ENCODE results near the gene LIN28A.

Gene LIN28A

DNA sequence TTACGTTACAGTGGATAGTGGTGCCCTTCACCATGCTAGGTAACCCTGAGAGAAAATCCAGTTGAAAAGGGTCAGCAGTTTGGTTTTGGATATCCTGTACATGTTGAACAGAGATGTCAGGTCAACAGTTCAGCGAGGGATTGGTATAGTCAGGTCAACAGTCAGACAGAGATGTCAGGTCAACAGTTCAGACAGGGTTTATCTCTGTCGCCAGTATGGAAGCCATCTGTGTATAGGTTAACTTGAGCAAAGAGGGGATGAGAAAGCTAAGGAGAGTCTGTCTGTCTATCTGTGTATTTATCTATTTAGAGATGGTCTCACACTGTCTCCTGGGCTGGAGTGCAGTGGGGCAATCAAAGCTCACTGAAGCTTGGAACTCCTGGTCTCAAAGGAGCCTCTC, 39.3 kb downstream of the LIN28A start:
- no peaks in the 10 kb centered on the region for H3K4me1 Mint-ChIP-seq

DNA sequence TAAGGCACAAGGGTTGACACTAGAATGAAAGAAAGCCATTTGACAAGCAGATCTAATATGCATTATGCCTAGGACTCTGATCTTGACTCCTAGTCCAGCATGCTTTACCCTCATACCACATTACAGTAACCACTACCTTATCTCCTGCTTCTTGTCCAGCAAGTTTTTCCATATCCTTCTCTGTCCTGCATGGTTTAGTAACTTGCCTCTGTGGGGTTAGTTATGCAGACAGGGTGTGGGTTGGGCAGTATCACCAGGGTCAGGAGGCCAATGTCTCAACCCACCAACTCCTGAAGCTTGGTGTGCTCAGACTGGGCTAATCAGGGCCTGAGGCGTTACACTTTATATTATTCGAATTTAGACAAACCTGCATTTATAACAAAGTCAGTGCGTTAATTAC, 40.3 kb downstream of the LIN28A start:
- no peaks in the 10 kb centered on the region for H3K27me3 Mint-ChIP-seq
- peak overlapping the region in 1 of 2 donors; percentile 87 for H3K27ac Mint-ChIP-seq
- H3K9me3 Mint-ChIP-seq, result no peaks in the 10 kb centered on the region
- H3K4me3 Mint-ChIP-seq, result no peak overlapping the region
- no peak for ATAC-seq
- H3K4me1 Mint-ChIP-seq, result no peaks in the 10 kb centered on the region
- no peak for DNase-seq

More for the DNA sequence above, 39.3 kb downstream of the LIN28A start:
- H3K27ac Mint-ChIP-seq, result no peak overlapping the region
- no peak overlapping the region for H3K4me3 Mint-ChIP-seq
- no peaks in the 10 kb centered on the region for H3K9me3 Mint-ChIP-seq
- no peak for DNase-seq
- no peaks in the 10 kb centered on the region for H3K27me3 Mint-ChIP-seq
- no peak for ATAC-seq

DNA sequence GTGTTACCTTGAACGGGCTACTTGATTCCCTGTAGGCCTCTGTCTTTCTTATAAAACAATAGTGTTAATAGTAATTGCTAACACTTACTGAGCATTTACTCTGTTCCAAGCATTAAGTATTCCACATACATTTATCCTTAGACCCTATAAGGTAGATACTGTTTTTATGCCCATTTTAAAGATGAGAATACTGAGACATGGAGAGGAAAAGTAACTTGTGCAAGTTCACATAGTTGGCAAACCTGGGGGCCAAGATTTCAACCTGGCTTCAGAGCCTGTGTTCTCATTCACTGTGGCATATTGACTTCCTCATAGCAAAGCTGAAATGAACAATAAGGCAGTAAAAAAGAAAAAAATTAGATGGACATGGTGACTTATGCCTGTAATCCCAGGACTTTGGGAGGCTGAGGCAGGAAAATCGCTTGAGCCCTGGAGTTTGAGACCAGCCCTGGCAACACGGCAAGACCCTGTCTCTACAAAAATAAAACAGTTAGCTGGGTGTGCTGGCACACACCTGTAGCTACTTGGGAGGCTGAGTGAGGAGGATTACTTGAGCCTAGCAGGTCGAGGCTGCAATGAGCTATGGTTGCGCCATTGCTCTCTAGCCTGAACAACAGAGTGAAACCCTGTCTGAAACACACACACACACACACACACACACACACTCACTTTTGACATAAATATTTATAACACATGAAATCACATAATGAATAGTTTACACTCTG, 42.0 kb downstream of the LIN28A start:
- Mint-ChIP-seq H3K4me3 (no peak overlapping the region), H3K27me3 (no peaks in the 10 kb centered on the region), H3K4me1 (no peaks in the 10 kb centered on the region), H3K9me3 (no peaks in the 10 kb centered on the region), H3K27ac (no peak overlapping the region)
- DNase-seq, result no peak
- no peak for ATAC-seq

DNA sequence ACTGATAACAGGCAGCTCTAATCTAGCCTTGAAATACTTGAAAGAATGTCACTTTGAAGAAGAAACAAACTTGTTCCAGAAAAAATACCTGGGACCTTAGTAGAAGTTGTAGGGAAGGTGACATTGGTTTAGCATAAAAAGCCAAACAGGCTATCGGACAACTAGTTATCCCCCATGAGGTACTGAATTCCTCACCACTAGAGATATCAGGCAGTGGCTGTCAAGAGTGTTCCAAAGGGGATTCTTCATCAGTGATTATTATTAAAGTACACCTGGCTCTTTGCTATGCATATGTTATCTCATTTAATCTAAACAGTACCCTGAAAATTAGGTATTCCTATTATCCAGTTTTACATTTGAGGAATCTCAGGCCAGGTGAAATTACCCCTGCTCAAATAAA, 48.5 kb downstream of the LIN28A start:
- H3K27me3 Mint-ChIP-seq, result no peaks in the 10 kb centered on the region
- no peak for ATAC-seq
- H3K9me3 Mint-ChIP-seq, result no peaks in the 10 kb centered on the region
- DNase-seq, result no peak
- no peak overlapping the region for H3K27ac Mint-ChIP-seq
- H3K4me1 Mint-ChIP-seq, result no peaks in the 10 kb centered on the region
- no peak overlapping the region for H3K4me3 Mint-ChIP-seq

DNA sequence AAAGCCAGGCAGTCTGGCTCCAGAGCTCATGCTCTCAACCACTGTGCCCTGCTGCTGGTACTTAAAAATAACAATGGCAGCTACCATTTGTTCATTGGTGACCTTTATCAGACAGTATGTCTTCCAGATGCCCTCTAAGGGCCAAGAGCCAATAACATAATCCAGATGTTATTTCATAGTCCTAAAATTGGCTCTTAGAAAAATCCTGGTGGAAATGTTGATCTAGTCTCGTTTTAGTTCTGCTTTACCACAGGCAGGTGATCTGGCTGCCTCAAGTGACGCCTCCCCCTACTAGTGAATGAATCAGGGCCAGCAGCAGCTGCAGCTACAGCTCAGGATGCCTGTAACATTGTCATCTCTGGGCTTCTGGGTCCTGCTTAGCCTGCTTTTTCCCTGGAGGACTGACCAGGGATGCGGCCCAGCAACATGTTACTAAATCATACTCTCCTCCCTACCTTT, 49.0 kb downstream of the LIN28A start:
- H3K9me3 Mint-ChIP-seq, result no peaks in the 10 kb centered on the region
- H3K4me1 Mint-ChIP-seq, result no peaks in the 10 kb centered on the region
- H3K4me3 Mint-ChIP-seq, result no peak overlapping the region
- no peak for ATAC-seq
- no peaks in the 10 kb centered on the region for H3K27me3 Mint-ChIP-seq
- DNase-seq, result no peak
- no peak overlapping the region for H3K27ac Mint-ChIP-seq

DNA sequence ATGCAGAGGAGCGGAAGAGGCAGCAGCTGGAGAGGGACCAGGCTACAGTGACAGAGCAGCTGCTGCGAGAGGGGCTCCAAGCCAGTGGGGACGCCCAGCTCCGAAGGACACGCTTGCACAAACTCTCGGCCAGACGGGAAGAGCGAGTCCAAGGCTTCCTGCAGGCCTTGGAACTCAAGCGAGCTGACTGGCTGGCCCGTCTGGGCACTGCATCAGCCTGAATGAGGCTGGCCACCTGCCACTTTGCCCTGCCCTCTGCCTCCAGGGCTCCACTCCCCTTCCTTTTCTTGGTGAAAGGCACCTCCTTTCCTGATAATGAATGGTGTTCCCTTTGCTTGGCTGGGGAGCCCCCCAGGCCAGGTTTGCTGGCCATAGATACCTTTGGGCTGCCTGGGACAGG, 58.3 kb downstream of the LIN28A start:
- Mint-ChIP-seq H3K4me1 (peaks cover 34% of the 10 kb centered on the region), H3K27me3 (no peaks in the 10 kb centered on the region), H3K9me3 (no peaks in the 10 kb centered on the region), H3K4me3 (no peak overlapping the region), H3K27ac (no peak overlapping the region)
- ATAC-seq (no peak), DNase-seq (no peak)

DNA sequence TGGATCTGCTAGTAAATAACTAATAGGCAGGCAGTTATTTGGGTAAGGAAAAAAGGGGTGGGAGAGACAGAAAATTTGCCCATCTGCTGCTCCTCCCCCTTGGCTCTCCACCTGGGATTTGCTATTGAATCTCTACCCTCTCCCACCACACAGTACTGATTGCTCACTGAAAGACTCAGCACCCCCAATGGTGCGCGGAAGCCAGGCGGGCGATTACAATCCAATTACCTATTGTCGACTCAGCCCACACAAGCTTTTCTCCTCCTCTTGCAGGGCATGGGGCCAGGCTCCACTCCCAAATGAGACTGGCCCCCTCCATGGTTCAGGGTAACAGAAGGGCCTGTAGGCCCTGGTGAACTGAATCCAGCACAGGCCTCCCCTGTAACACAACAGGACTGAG, 58.9 kb downstream of the LIN28A start:
- Mint-ChIP-seq H3K4me3 (no peak overlapping the region), H3K4me1 (peaks cover 41% of the 10 kb centered on the region), H3K27ac (peak overlapping the region in 1 of 2 donors; percentile 45), H3K27me3 (no peaks in the 10 kb centered on the region), H3K9me3 (no peaks in the 10 kb centered on the region)
- DNase-seq, result no peak
- ATAC-seq, result no peak

DNA sequence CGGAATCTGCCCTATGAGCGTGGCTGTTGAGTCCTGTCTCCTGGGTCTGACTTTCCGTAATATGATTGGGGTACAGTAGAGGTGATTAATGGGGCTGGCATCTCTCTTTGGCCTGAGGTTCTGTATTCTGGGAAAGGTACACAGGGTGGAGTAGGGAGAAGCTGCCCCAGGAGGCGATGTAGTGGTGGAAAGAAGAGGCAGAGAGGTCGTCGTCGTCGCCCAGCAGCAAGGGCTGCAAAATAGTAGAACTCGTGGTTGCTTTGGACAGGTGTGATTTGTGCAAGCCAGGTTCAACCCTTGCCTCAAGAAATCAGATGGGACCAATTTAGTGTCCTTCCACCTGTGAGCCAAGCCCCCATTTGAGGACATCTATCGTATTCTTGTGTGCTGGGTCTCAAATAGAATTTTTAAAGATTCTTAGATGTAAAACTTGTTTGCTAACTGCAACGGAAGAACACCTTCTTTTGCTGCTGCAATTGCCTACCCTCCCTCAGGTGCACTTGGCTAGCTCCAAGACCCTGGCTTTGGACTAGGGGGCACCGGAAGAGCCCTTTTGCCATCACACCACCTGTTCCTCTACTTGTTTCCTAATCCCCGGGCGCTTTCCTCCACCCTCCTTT, 60.4 kb downstream of the LIN28A start:
- DNase-seq, result no peak
- Mint-ChIP-seq H3K27ac (peak overlapping the region in 1 of 2 donors; percentile 94), H3K4me1 (peaks cover 49% of the 10 kb centered on the region), H3K4me3 (peak overlapping the region; percentile 93 to 94), H3K9me3 (no peaks in the 10 kb centered on the region), H3K27me3 (no peaks in the 10 kb centered on the region)
- ATAC-seq, result no peak

DNA sequence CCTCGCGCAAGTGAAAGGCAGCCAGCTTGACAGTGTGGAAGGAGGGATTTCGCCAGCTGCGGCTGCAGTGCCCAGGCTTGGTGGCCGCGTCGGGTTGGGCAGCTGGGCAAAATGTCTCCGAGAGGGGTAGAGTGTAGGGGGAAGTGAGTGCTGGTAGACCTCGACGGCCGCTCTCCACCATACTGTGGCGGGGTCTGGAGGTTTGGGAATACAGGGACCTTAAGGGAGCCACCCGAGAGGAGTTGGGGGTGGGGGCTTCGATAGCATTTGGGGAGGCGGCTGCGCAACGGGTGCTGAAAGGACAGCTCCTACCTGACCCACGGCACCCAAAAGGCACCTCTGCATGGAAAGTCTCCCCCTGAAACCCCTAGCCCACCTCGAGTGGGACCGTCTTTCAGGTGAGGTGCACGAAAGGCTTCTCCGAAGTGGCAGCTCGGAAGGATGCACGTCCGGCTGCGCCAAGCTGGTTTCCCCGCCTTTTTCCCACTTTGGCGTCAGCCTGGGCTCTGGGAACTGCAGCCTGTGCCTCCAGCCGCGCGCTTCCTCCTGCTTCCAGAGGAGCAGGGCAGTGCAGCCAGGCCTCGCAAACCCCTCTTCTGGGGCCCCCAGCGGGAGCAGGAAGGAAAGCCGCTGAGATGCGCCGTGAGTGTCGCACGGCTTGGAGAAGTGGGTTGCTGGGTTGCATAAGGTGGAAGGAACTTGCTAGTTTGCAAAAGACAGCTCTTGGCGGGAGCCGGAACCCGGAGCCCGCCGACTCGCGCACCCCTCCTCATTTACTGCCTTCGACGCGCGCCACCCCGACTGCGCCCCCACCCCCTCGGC, 61.1 kb downstream of the LIN28A start:
- Mint-ChIP-seq H3K27ac (peak overlapping the region; percentile 99 to 100), H3K4me1 (peaks cover 56% of the 10 kb centered on the region), H3K27me3 (no peaks in the 10 kb centered on the region), H3K4me3 (peak overlapping the region; percentile 93 to 94), H3K9me3 (no peaks in the 10 kb centered on the region)
- ATAC-seq (peak; percentile 55), DNase-seq (no peak)

DNA sequence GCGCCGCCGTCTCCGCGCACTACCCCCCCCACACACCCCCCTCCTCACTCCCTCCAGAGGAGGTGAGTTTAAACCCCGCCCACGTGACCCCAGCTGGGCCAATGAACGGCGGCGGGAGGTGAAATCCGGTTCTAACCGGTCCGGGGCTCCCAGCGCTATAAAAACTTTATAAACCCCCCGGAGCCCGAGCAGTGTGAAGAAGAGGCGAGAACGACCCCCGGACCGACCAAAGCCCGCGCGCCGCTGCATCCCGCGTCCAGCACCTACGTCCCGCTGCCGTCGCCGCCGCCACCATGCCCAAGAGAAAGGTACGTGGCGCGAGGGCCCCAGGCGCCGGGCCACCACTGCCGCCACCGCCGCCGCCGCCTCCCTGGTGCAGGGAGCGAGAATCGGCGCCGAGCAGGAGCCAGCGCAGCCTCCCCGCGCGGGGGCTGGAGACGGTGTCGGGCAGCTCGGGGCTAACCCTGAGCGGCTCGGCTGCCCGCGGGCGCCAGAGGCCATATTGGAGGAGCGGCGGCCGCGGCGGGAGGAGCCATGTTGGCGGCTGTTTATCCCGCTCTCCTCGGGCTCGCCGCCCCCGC, 61.8 kb downstream of the LIN28A start, which contains the start of gene HMGN2:
HMGN2 (plus strand) TSS at position 121 of the 581 bp plus-strand sequence; CDS start at position 294, 173 bp downstream.
- DNase-seq (peak; percentile 80 to 91), ATAC-seq (peak; percentile 85)
- H3K27ac Mint-ChIP-seq, result peak within 1 kb of the TSS; percentile 99 to 100
- H3K4me1 Mint-ChIP-seq, result peaks cover 63% of the 10 kb centered on the region
- H3K4me3 Mint-ChIP-seq, result peak within 1 kb of the TSS; percentile 93 to 94
- H3K9me3 Mint-ChIP-seq, result no peaks in the 10 kb centered on the region
- H3K27me3 Mint-ChIP-seq, result no peaks in the 10 kb centered on the region

DNA sequence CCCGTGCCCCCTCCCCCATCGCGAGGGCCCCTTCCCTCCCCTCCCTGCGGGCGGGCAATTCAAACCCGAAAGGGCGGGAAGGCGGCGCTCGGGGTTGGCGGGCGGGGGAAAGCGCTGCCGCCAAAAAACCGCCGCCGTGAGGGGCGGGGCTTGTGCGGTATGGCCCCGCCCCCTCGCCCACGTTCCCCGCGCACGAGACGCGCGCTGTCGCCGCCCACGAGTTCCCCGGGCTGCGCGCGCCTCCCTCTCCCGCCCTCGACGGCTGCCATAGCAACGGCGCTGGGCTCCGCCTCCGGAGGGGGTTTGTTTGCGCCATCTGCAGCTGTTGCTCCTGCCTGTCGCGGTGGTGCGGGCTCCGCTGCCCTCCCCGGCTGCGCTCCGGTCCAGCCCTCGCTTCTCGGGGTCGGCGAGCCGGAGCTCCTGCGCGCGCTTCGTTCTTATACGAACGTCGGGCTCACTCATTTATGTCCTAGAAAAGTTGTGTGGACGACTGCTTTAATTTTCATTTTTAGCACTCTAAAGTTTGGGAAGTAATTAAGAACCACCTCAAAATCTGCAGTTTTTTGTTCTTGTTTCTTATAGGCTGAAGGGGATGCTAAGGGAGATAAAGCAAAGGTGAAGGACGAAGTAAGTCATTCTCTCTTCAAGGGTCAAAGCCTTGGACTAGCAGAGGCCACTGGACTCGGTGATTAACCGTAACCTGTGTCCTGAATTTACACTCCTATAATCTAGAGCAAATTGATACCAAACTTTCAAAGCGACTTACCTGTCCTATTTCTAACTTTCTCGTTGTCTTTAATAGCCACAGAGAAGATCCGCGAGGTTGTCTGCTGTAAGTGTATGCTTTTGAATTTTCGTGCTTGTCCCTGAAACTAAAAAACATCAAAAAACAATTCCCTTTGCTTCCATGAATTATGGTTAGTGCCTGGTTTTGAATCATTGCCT, 62.6 kb downstream of the LIN28A start:
- Mint-ChIP-seq H3K9me3 (no peaks in the 10 kb centered on the region), H3K4me1 (peaks cover 68% of the 10 kb centered on the region)

DNA sequence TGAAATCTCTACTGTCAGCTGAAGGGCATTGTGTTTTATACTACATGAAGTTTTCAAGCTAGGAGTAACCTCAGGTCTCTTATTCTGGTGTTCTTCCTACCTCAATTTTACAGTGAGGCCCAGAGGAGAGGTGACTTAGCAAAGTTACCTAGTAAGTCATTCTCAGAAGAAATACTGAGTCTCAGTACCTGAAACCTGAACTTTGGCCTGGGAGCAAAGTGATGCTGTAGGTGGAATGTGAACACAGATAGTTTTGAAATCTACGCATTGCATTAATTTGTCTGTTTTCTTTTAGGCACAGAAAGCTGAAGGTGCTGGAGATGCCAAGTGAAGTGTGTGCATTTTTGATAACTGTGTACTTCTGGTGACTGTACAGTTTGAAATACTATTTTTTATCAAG, 64.2 kb downstream of the LIN28A start:
- ATAC-seq, result no peak
- Mint-ChIP-seq H3K4me3 (peak overlapping the region in 1 of 2 donors; percentile 85), H3K27me3 (no peaks in the 10 kb centered on the region), H3K4me1 (peaks cover 58% of the 10 kb centered on the region), H3K27ac (no peak overlapping the region), H3K9me3 (no peaks in the 10 kb centered on the region)
- DNase-seq, result no peak

More for the DNA sequence above, 62.6 kb downstream of the LIN28A start:
- peak overlapping the region; percentile 47 to 89 for H3K27ac Mint-ChIP-seq
- ATAC-seq (peak; percentile 76), DNase-seq (peak; percentile 92 to 96)
- peak overlapping the region; percentile 85 to 89 for H3K4me3 Mint-ChIP-seq
- no peaks in the 10 kb centered on the region for H3K27me3 Mint-ChIP-seq

DNA sequence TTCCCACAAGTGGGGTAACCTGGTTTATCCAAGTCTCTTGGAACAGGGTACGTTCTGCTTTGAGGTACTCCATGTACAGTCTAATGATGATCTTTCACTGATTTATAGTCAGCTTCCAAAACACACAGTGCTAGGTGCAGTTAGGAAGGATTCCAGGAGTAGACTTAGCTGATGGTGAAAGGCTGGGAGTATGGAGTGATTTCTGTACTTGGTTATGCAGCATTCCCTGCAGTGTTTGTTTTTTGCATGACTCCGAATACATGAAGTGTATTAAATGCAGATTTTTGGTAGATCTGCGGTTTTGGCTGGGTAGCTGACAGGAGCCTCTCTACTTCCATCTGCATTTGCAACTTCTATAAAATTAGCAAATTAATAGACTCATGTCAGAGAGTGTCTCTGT, 65.4 kb downstream of the LIN28A start:
- Mint-ChIP-seq H3K4me3 (no peak overlapping the region), H3K4me1 (peaks cover 46% of the 10 kb centered on the region), H3K27ac (no peak overlapping the region), H3K27me3 (no peaks in the 10 kb centered on the region), H3K9me3 (no peaks in the 10 kb centered on the region)
- ATAC-seq, result no peak
- DNase-seq, result no peak

DNA sequence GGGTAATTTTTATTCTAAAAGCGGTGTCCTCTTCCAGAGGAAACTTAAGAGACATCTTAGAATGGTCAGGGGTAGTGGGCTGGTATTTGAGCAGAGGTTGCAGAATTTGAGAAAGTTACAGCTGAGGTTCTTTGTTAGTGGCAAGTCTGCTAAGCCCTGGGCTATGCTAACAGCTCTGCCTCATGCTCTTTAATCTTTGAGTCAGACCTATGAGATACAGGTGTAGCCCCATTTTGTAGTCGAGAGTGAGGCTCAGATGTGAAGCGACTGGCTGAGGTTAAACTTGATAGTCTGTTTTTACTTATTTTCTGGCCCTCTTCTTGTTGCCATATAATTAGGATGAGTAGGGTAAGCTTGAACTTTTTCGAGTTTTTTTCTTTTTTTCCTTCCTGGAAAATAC, 66.3 kb downstream of the LIN28A start:
- H3K27me3 Mint-ChIP-seq, result no peaks in the 10 kb centered on the region
- no peaks in the 10 kb centered on the region for H3K9me3 Mint-ChIP-seq
- H3K4me3 Mint-ChIP-seq, result no peak overlapping the region
- H3K4me1 Mint-ChIP-seq, result peaks cover 36% of the 10 kb centered on the region
- DNase-seq, result no peak
- no peak for ATAC-seq
- peak overlapping the region in 1 of 2 donors; percentile 48 for H3K27ac Mint-ChIP-seq

Measured in stimulated activated naive CD8-positive, alpha-beta T cell treated with anti-CD3 and anti-CD28 coated beads, Interleukin-15, amount 100 ng/mL, for 72 hours (primary cell).